HG02840 (cell line): ENCODE data around the gene IFITM5.
"Not testable (repeated sequence)": the region's sequence is repeated elsewhere in the genome, so short reads cannot be mapped to it uniquely, and the experiment has no call there.

ENCODE experiments used
- ATAC-seq: cut with Tn5 transposase; IDR thresholded peaks from one replicate; pipeline ENCODE4 v1.9.1; 2021; ENCODE audit warnings: mild to moderate bottlenecking, moderate library complexity, moderate number of reproducible peaks; ENCODE audit not compliant: unreplicated experiment, low FRiP score

IFITM5 gene

GRCh38 chr11:299081-299891, at the start of gene IFITM5:
Gene IFITM5 (minus strand): TSS chr11:299526. CDS start chr11:299490, 36 bp downstream.
- no peak for ATAC-seq

DNA sequence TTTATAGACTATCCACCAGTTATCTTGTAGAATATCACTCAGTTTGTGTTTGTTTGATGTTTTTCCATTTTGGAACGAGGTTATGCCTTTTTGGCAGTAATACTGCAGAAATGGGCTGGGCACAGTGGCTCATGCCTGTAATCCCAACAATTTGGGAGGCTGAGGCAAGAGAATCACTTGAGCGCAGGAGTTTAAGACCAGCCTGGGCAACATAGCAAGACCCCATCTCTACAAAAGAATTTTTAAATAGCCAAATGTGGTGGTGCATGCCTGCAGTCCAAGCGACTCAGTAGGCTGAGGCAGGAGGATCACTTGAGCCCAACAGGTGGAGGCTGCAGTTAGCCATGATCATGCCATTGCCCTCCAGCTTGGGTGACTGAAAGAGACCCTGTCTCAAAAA, 47.2 kb upstream of the IFITM5 start:
- ATAC-seq: no peak

- no peak for ATAC-seq
Measured at GRCh38 chr11:344836-345578, 45.7 kb upstream of the IFITM5 start.

- no peak for ATAC-seq
Measured at GRCh38 chr11:342328-342727, 43.0 kb upstream of the IFITM5 start.

DNA sequence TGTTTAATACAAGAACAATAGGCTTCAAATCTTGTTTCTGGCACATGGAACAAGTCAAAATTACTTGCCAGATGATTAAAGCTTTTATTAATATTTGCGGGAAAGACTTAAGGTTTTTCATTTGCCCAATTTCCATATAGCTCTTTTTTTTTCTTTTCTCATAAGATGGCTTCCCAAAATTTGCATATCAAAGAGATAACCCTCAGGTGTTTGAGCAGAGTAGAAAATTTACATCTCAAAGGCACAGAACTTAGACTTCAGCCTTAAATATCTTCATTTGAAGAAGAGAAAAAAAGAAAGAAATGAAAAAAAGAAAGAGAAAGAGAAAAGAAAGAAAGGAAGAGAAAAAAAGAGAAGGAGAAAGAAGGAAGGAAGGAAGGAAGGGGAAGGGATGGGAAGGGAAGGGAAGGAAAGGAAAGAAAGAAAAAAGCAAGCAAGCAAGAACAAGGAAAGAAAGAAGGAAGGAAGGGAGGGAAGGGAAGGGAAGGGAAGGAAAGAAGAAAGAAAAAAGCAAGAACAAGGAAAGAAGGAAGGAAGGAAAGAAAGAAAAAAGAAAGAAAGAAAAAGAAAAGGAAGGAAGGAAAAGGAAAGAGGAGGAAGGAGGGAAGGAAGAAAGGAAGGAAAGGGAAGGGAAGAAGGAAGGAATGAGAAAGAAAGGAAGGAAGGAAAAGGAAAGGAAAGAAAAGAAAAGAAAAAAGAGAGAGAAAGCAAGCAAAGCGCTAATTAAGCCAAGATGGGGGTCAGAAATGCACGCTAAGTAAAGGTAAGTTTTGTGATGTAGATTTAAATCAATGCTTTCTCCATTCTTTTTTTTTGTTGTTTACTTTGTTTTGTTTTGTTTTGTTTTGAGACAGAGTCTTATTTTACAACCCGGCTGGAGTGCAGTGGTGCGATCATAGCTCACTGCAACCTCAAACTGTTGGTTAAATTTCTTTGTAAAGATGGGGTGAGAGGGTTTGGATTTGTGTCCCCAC, 41.5 kb upstream of the IFITM5 start:
- no peak for ATAC-seq

- no peak for ATAC-seq
Measured at GRCh38 chr11:339963-340362, 40.6 kb upstream of the IFITM5 start.

GRCh38 chr11:337711-338110, 38.4 kb upstream of the IFITM5 start:
- ATAC-seq: no peak

DNA sequence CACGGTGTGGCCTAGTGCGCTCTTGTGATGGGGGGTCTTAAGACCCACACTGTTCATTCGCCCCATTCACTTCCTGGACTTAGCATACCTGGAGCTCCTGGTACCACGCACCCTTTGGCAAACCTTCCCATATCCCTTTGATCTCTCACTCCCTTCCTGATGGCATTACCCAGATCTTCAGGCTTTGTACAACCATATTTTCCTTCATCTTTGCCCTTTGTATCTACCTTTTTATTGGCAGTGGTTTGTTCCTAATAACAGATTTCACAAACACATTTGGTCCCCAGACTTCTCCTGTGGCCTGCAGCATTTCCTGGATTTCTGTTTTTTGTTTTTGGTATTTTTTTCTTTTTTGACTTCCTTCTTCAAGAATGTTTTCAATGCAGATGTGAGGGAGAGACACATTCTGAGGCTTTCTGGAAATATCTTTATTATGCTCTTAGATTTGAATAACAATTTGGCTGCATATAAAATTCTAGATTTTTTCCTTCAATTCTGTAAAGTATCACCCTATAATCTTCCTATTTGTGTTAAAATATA, 37.4 kb upstream of the IFITM5 start:
- ATAC-seq: no peak

- no peak for ATAC-seq
Measured at GRCh38 chr11:335779-336658, 36.7 kb upstream of the IFITM5 start.

DNA sequence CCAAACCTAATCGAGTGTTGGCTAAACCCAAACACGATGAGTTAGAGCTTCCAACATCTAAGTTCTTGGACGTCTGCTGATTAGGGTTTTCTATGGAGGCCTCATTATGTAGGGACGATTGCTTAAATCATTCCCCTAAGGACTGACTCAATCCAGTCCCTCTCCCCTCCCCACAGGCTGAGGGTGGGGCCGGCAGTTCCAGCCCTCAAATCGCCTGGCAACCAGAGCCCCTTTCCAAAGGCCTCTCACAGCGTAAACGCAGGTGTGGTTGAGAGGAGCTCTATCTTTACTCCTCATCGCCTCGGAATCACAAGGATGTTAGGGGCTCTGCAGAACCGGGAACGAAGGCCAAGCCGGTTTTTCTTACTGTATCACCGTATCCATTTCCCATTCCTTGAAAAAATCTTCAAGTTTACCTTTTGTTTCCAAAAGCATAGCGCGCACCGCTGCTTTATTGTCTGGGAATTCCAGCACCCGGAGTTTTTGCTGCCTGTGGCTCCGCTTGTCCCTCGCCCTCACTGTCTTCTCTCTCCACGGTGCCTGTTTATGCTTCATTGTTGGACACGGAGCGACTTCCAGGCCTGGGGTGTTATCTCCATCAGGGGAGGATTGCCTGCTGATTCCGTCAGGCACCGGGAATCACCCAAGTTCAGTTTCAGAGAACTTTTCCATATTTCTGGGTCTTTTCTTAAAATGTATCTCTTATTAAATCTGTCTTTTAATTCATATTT, 35.1 kb upstream of the IFITM5 start:
- ATAC-seq: no peak

DNA sequence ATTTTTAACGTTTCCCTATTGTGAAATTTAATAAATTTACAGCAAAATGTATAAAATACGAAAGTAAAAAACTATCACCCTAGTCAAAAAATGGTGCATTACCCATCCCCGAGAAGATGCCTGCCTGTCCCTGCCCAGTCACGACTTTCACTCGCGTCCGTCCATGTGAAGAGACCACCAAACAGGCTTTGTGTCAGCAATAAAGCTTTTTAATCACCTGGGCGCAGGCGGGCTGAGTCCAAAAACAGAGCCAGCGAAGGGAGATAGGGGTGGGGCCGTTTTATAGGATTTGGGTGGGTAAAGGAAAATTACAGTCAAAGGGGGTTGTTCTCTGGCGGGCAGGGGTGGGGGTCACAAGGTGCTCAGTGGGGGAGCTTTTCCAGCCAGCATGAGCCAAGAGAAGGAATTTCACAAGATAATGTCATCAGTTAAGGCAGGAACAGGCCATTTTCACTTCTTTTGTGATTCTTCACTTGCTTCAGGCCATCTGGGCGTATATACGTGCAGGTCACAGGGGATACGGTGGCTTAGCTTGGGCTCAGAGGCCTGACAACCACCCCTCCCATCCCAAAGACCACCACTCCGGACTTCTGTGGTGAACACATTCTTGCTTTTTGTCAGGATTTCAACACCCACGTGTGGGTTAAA, 34.4 kb upstream of the IFITM5 start:
- not testable (repeated sequence) for ATAC-seq

GRCh38 chr11:332651-333480, 33.5 kb upstream of the IFITM5 start:
- no peak for ATAC-seq

DNA sequence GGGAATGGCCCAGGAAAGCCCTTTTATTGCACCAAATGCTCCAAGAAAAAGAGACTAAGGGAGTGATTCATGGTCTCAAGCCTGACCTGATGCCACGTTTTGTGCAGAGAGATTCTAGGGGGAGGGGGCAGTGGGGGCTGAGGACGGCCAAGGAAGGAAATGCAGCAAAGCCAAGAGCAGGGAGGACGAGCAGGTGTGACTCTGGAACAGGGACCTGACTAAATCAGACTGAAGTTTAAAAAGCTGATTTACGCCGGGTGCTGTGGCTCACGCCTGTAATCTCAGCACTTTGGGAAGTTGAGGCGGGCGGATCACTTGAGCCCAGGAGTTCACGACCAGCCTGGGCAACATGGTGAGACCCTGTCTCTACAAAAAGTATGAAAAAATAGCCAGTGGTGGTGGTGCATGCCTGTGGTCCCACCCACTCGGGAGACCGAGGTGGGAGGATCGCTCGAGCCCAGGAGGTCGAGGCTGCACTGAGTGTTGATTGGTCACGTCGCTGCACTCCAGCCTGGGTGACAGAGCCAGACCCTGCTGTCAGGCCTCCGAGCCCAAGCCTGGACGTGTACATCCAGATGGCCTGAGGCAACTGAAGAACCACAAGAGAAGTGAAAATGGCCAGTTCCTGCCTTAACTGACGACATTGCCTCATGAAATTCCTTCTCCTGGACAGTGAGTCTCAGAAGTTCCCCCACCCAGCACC, 32.2 kb upstream of the IFITM5 start:
- ATAC-seq: no peak

- no peak for ATAC-seq
Measured at GRCh38 chr11:330694-331357, 31.5 kb upstream of the IFITM5 start.

GRCh38 chr11:330307-330693, 31.0 kb upstream of the IFITM5 start:
- no peak for ATAC-seq

GRCh38 chr11:329886-330253, 30.5 kb upstream of the IFITM5 start:
- ATAC-seq: no peak
